CMK (cell line): ENCODE measurements around the gene AMZ1.
"Not testable (repeated sequence)": the region's sequence is repeated elsewhere in the genome, so short reads cannot be mapped to it uniquely, and the experiment has no call there.

Source experiments
- DNase-seq: peaks from one replicate; pipeline ENCODE4 v3.0.0-alpha.2; 2010; ENCODE audit warnings: low read depth

AMZ1 gene

GRCh38 chr7:2711895-2712675, 24.1 kb downstream of the AMZ1 start:
- DNase-seq = no peak

GRCh38 chr7:2713370-2713769, 25.4 kb downstream of the AMZ1 start:
- peak; percentile 45 for DNase-seq

GRCh38 chr7:2713978-2714377, 26.0 kb downstream of the AMZ1 start:
- DNase-seq = no peak

- no peak for DNase-seq
These were observed 26.6 kb downstream of the AMZ1 start for GRCh38 chr7:2714636-2715035.

- DNase-seq = no peak
These were observed 27.6 kb downstream of the AMZ1 start for GRCh38 chr7:2715341-2716231.

- DNase-seq = no peak
These were observed 28.5 kb downstream of the AMZ1 start for GRCh38 chr7:2716488-2716887.

GRCh38 chr7:2716906-2717292, 28.9 kb downstream of the AMZ1 start:
- DNase-seq = no peak

GRCh38 chr7:2717293-2718261, 29.6 kb downstream of the AMZ1 start:
- DNase-seq = peak; percentile 44

GRCh38 chr7:2718296-2718965, 30.4 kb downstream of the AMZ1 start:
- no peak for DNase-seq

GRCh38 chr7:2719007-2719406, 31.0 kb downstream of the AMZ1 start:
- no peak for DNase-seq

GRCh38 chr7:2720024-2720423, 32.0 kb downstream of the AMZ1 start:
- no peak for DNase-seq

- no peak for DNase-seq
These were observed 33.8 kb downstream of the AMZ1 start for GRCh38 chr7:2721842-2722241.

- DNase-seq = no peak
These were observed 34.6 kb downstream of the AMZ1 start for GRCh38 chr7:2722591-2722990.

- DNase-seq = no peak
These were observed 35.3 kb downstream of the AMZ1 start for GRCh38 chr7:2723138-2723850.

- not testable (repeated sequence) for DNase-seq
These were observed 36.0 kb downstream of the AMZ1 start for GRCh38 chr7:2724036-2724435.

GRCh38 chr7:2724453-2725177, 36.6 kb downstream of the AMZ1 start:
- DNase-seq = no peak

- DNase-seq = no peak
These were observed 37.4 kb downstream of the AMZ1 start for GRCh38 chr7:2725178-2726105.

GRCh38 chr7:2726316-2727018, 38.5 kb downstream of the AMZ1 start:
- DNase-seq = no peak
